ENCODE results near the gene MMP11. TPM values are rescaled to one million over a fixed set of nuclear protein-coding genes. Genes with fewer than 3 reads are reported as not detected.

Gene MMP11
- total and polyA plus RNA-seq, 8 donors = 0.50 to 54.2 (median 2.2) TPM; not detected in 2

DNA sequence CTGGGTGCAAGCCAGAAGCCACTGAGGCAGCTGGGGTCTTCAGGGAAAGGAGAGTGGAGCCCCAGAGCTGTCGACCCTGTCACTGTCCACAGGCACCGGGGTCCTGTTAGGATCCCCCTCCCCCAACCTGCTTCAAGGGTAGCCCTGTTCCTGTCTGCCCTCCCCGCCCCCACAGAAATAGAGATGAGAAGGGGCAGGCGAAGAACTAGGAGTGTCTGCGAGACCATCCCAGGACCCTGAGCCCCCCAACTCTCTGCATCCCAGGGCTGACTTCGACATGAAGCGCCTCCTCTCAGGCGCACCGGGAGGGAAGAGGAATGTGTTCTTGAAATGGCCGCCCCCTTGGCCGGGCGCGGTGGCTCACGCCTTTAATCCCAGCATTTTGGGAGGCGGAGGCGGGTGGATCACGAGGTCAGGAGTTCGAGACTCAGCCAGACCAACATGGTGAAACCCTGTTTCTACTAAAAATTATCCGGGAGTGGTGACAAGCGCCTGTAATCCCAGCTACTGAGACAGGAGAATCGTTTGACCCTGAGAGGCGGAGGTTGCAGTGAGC, 21.1 kb upstream of the MMP11 start:
- Histone ChIP-seq H3K36me3 (no peaks in the 10 kb centered on the region), H3K9me3 (no peaks in the 10 kb centered on the region), H3K4me3 (peak overlapping the region; percentile 54 to 85 (median 69)), H3K27ac (peak overlapping the region; percentile 89 to 96 (median 94)), H3K27me3 (no peaks in the 10 kb centered on the region), H3K4me1 (peaks cover 9 to 22% (median 17%) of the 10 kb centered on the region in 4 donors)
- WGBS, 5 donors = 17 to 28% (median 20%) methylated on average over 21 to 22 of the region's 22 CpGs
- DNase-seq = no peak
- intact Hi-C loops (cut with DNase I; ENCODE audit: low total_unique reads) = no loop called here
- TF ChIP-seq EP300 (IDR thresholded peaks at IDR 0.05) (no peak), POLR2A (IDR thresholded peaks at IDR 0.05) (no peak), POLR2AphosphoS5 (IDR thresholded peaks at IDR 0.05) (no peak)
- TF ChIP-seq, protein P1, sequence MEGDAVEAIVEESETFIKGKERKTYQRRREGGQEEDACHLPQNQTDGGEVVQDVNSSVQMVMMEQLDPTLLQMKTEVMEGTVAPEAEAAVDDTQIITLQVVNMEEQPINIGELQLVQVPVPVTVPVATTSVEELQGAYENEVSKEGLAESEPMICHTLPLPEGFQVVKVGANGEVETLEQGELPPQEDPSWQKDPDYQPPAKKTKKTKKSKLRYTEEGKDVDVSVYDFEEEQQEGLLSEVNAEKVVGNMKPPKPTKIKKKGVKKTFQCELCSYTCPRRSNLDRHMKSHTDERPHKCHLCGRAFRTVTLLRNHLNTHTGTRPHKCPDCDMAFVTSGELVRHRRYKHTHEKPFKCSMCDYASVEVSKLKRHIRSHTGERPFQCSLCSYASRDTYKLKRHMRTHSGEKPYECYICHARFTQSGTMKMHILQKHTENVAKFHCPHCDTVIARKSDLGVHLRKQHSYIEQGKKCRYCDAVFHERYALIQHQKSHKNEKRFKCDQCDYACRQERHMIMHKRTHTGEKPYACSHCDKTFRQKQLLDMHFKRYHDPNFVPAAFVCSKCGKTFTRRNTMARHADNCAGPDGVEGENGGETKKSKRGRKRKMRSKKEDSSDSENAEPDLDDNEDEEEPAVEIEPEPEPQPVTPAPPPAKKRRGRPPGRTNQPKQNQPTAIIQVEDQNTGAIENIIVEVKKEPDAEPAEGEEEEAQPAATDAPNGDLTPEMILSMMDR (IDR thresholded peaks at IDR 0.05) = no peak

DNA sequence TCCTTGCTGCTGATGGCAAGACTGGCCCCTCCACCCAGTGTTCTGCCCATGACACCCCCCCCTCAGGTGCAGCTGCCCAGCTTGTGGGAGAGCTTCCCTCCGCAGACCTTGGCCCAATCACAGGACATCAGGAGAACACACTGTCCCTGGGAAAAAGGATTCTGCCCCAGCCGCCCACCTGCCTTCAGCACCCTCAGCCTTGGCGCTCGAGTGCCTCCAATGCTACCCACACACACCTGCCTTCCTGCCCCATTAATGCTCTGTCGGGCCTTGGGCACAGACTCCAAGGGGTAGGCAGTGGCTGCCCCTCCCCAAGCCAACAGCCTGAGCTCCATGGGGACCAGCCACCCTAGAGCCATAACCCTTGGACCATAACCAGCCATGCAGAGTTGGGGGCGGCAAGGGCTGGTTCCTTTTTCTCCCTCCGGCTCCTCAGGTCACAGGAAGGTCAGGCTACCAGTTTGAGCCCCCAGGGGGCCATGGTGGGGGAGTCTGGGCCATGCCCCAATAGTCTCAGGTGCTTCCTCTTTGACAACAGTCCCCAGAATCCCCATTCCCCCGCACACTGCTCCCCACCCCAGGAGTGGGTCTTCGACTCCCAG, 20.5 kb upstream of the MMP11 start:
- no peak for TF ChIP-seq EP300 (IDR thresholded peaks at IDR 0.05)
- TF ChIP-seq, protein P1 (IDR thresholded peaks at IDR 0.05) = no peak
- TF ChIP-seq POLR2AphosphoS5 (IDR thresholded peaks at IDR 0.05) = no peak
- TF ChIP-seq POLR2A (IDR thresholded peaks at IDR 0.05) = no peak
- DNase-seq = peak in 1 of 2 donors; percentile 44
- WGBS, 5 donors = 82 to 93% (median 85%) methylated on average over 8 to 9 of the region's 9 CpGs

DNA sequence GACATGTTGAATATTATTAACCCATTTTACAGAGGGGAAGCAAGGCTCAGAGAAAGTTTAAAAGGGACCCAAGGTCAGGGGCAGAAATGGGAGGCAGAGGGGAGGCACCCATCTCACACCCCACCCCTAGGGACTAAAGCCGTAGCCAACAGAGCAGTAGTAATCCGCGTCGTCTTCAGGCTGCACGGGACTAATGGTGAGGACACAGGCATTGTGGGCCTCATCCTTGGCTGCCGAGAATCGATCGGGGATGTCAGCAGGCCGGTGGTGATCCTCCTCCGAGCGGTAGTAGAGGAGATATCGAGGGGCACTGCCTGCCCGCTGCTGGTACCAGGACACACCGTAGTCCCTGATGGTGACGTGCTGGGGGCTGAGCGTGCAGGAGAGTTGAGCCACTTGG, 19.9 kb upstream of the MMP11 start:
- no peak overlapping the region for H3K4me3 ChIP-seq
- H3K36me3 ChIP-seq = no peaks in the 10 kb centered on the region
- TF ChIP-seq EP300 (IDR thresholded peaks at IDR 0.05) = no peak
- TF ChIP-seq POLR2AphosphoS5 (IDR thresholded peaks at IDR 0.05) = no peak
- TF ChIP-seq, protein P1 (IDR thresholded peaks at IDR 0.05) = no peak
- TF ChIP-seq POLR2A (IDR thresholded peaks at IDR 0.05) = no peak
- H3K4me1 ChIP-seq = peaks cover 9 to 22% (median 17%) of the 10 kb centered on the region in 4 donors
- DNase-seq = no peak
- no peak overlapping the region for H3K27ac ChIP-seq
- H3K9me3 ChIP-seq = no peaks in the 10 kb centered on the region
- 92 to 96% (median 93%) methylated on average over 13 to 16 of the region's 16 CpGs for WGBS, 5 donors
- H3K27me3 ChIP-seq = no peaks in the 10 kb centered on the region
- intact Hi-C loops (cut with DNase I; ENCODE audit: low total_unique reads) = no loop called here

More for the DNA sequence above, 20.5 kb upstream of the MMP11 start:
- H3K4me1 ChIP-seq = peaks cover 9 to 22% (median 17%) of the 10 kb centered on the region in 4 donors
- no peaks in the 10 kb centered on the region for H3K27me3 ChIP-seq
- H3K9me3 ChIP-seq = no peaks in the 10 kb centered on the region
- intact Hi-C loops (cut with DNase I; ENCODE audit: low total_unique reads) = no loop called here
- no peaks in the 10 kb centered on the region for H3K36me3 ChIP-seq
- peak overlapping the region in 2 of 4 donors; percentile 54 to 78 for H3K4me3 ChIP-seq
- H3K27ac ChIP-seq = peak overlapping the region in 3 of 5 donors; percentile 89 to 96 (median 94)

DNA sequence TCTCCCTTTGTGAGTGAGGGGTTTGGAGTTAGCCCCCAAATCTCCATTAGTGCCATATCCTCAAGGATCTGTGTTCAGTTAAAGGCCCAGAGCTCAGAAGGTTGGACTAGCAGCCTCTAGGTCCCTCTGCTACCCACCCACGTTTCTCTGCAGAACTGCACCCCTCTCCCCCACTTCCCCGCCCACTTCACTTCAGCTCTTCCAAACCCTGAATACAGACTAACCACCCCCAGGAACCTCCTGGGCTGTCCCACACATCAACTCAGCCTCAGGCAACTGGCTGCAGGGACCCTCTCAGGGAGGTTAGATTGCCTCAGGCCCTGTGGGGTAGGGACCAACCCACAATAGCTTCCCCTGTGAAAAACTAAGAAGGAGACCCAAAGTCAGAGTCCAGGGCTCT, 19.3 kb upstream of the MMP11 start:
- H3K36me3 ChIP-seq = no peaks in the 10 kb centered on the region
- 60 to 90% (median 79%) methylated on average over 2 of the region's 2 CpGs for WGBS, 5 donors
- H3K4me1 ChIP-seq = peaks cover 9 to 22% (median 17%) of the 10 kb centered on the region in 4 donors
- intact Hi-C loops (cut with DNase I; ENCODE audit: low total_unique reads) = no loop called here
- DNase-seq = no peak
- no peak overlapping the region for H3K4me3 ChIP-seq
- H3K27me3 ChIP-seq = no peaks in the 10 kb centered on the region
- H3K27ac ChIP-seq = no peak overlapping the region
- TF ChIP-seq, protein P1 (IDR thresholded peaks at IDR 0.05) = no peak
- no peak for TF ChIP-seq EP300 (IDR thresholded peaks at IDR 0.05)
- no peak for TF ChIP-seq POLR2A (IDR thresholded peaks at IDR 0.05)
- TF ChIP-seq POLR2AphosphoS5 (IDR thresholded peaks at IDR 0.05) = no peak
- no peaks in the 10 kb centered on the region for H3K9me3 ChIP-seq
